GF-D8 (cell line): Measurements from ENCODE around the gene DISP1.
A peak's percentile ranks its signal among the peaks of the same experiment; 100 is the strongest.

Experiments used
- DNase-seq: peaks from one replicate; lab custom pipeline; 2025; lab: John Stamatoyannopoulos, UW

Gene DISP1, protein sequence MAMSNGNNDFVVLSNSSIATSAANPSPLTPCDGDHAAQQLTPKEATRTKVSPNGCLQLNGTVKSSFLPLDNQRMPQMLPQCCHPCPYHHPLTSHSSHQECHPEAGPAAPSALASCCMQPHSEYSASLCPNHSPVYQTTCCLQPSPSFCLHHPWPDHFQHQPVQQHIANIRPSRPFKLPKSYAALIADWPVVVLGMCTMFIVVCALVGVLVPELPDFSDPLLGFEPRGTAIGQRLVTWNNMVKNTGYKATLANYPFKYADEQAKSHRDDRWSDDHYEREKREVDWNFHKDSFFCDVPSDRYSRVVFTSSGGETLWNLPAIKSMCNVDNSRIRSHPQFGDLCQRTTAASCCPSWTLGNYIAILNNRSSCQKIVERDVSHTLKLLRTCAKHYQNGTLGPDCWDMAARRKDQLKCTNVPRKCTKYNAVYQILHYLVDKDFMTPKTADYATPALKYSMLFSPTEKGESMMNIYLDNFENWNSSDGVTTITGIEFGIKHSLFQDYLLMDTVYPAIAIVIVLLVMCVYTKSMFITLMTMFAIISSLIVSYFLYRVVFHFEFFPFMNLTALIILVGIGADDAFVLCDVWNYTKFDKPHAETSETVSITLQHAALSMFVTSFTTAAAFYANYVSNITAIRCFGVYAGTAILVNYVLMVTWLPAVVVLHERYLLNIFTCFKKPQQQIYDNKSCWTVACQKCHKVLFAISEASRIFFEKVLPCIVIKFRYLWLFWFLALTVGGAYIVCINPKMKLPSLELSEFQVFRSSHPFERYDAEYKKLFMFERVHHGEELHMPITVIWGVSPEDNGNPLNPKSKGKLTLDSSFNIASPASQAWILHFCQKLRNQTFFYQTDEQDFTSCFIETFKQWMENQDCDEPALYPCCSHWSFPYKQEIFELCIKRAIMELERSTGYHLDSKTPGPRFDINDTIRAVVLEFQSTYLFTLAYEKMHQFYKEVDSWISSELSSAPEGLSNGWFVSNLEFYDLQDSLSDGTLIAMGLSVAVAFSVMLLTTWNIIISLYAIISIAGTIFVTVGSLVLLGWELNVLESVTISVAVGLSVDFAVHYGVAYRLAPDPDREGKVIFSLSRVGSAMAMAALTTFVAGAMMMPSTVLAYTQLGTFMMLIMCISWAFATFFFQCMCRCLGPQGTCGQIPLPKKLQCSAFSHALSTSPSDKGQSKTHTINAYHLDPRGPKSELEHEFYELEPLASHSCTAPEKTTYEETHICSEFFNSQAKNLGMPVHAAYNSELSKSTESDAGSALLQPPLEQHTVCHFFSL (N-terminal part only)

DNA sequence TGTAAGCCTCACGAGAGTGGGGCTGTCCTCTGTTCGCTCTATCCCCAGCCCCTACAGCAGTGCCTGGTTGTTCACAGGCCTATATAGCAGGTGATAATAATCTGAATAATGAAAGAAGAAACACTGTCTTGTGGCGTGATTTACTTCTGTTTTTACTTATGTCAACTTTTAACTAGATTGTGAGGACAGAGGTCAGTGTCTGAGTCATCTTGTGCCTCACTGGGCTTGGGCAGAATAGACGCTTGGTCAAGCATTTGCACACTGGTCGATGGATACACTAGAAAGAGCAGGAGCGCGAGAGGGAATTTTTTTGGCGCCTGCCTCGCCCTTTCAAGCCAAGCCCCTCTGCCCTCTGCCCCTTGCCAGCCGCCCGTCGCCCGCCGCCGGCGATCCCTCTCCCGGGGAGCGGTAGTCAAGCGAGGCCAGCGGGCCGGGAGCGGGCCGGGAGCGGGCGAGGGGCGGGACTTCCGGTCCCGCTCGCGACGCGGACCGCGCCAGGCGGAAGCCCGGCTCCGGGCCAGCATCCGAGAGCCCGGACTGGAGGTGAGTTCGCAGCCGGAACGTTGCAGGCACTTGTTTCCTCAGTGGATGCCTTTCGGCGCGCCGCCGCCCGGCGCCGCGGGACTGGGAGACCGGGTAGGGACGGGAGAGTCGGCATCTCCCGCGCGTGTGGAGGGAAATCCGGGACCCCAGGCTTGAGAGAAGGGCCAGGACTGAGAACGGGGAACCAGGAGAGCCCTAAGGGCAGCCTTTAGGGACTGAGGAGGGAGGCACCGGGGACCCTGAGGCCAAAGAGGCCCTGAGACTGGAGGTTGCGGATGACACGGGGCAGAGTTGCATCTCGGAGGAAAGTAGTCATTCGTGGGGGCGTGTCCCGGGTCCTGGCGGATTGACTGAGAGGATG, at the start of gene DISP1:
DISP1 (plus strand) TSS at position 504 of the 904 bp plus-strand sequence. CDS start 127,785 bp downstream, outside the sequence.
- DNase-seq: no peak

DNA sequence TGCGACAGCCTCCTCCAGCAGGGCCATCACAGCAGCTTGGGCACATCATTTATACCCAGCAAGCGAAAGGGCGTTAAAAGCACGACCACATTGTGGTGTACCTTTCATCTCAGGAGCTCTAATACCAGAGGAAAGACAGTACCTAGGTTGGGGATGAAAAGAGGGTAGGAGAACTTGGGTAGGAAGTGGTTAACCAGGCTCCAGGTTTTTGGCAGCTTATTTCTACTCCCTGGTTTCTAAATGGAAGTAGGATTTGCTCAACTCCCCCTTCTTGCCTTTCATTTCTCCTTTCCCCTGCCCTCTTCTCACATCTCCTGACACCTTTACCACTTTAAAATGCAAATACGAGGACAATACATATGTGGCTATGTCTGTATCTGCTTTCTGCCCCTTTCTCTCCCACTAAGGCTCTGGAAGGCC, 47.7 kb upstream of the DISP1 start:
- no peak for DNase-seq

DNA sequence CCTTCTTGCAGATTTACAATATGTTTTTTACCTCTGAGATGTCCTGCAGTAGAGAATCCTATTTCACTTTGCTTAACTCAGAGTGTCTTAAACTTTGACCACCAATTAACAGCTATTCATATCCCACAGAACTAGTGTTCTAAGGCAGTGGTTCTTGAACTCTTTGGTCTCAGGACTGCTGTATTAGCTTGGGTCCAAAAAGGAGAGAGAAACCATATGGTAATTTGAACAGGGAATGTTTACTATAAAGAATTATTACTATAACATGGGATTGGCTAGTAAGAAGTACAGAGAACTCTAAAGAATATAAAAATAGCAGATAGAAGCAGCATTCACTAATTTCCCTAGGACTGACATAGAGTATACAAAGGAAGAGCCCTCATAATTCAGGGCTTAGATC, 46.2 kb upstream of the DISP1 start:
- DNase-seq: no peak

DNA sequence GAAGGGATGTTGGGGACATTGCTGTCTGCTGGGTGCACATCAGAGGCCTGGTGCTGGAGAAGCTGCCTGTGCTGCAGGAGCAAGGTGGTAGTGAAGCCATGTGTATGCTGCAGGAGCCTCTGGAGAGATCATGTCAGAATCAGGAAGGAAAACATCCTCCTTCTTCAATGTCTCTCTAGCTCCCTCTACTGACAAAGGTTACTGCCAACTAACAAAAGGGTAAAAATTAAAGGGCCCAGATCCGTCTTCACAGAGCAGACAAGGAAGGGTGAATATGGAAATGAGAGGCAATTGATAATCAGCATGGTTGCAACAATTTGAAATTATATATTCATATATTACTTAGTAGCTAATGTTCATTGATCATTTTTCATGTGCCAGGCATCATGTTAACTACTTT, 45.7 kb upstream of the DISP1 start:
- DNase-seq: no peak

DNA sequence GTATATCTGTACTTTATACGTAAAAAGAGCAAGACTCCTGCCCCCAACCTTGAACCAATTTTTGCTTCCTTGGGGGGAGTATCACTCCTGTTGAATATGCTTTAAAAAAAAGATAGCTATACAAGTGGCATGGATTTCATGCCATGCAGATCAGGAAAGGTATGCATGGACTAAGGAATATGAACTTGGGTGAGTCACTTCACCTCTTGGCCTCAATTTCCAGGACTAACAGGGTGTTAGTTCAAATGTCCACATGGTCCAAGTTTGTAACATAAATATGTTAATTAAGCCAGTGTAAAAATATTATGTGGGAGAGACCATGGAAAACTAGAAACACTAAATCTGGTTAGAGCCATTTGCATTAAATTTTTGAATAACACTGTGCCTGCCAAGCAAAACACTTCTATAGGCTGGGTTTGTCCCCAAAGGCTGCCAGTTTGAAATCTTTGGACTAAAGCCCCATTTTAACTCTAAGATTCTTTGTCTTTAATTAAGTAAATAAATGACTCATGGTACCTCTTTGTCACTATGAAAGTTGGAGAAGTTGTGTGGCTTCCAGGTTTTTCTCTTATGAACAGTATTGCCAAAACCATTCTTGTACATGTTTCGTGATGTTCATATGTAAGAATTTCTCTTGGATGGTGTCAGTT, 44.7 kb upstream of the DISP1 start:
- no peak for DNase-seq

DNA sequence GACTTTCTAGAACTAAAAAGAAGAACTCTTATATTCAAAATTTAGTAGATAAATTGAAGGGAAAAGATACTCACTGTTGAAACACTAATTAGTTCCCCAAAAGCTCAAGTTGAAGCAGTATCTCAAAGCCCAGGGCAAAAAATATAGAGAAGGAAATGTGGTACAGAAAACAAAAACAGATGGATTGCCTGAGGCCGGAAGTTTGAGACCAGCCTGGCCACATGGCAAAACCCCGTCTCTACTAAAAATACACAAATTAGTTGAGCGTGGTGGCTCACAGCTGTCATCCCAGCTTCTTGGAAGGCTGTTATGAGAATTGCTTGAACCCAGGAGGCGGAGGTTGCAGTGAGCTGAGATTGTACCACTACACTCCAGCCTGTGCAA, 41.9 kb upstream of the DISP1 start:
- DNase-seq: peak; percentile 82

DNA sequence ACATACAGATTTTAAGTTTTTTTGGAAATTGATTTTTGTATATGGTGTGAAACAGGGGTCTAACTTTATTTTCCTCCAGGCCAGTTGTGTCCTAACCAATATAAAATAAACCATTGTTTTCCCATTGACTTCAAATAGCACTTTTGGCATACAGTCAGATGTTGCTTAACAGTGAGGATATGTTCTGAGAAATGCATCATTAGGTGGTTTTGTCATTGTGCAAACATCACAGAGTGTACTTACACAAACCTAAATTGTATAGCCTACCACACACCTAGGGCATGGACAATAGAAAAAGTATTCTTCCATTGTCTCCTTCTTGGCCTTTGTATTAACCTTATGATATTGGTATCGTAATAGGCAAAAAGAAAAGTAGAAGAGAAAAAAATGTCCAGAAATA, 37.4 kb upstream of the DISP1 start:
- no peak for DNase-seq

DNA sequence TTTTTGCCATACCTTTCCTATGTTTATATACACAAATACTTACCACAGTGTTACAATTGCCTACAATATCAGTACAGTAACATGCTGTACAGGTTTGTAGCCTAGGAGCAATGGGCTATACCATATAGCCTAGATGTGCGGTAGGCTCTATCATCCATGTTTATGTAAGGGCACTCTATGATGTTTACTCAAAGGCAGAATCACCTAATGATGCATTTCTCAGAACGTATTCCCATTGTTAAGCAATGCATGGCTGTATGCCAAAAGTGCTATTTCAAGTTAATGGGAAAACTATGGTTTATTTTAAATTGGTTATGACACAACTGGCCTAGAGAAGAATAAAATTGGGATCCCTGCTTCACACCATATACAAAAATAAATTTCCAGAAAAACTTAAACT, 36.9 kb upstream of the DISP1 start:
- no peak for DNase-seq

DNA sequence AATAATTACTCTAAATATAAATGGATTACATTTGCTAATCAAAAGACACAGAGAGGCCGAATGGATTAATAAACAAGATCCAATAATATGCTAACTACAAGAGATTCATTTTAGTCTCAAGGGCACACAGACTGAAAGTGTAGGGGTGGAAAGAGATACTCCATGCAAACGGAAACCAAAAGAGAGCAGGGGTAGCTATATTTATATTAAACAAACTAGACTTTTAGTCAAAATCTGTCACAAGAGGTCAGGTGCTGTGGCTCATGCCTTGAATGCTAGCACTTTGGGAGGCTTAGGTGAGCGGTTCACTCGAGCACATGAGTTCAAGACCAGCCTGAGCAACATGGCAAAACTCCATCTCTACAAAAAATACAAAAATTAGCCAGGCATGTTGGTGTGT, 33.6 kb upstream of the DISP1 start:
- DNase-seq: no peak

DNA sequence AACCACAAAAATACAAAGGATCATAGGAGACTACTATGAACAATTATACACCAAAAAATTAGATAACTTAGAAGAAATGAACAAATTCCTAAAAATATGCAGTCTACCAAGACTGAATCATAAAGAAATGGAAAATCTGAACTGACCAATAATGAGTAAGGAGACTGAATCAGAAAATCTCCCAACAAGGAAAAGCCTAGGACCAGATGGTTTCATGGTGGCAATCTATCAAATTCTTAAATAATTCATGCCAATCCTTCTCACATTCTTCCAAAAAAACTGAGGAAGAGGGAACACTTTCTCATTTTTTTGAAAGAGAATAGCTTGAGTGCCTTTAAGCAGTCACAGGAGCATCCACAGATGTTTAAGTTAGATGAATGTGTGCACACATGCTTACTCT, 31.8 kb upstream of the DISP1 start:
- DNase-seq: no peak

DNA sequence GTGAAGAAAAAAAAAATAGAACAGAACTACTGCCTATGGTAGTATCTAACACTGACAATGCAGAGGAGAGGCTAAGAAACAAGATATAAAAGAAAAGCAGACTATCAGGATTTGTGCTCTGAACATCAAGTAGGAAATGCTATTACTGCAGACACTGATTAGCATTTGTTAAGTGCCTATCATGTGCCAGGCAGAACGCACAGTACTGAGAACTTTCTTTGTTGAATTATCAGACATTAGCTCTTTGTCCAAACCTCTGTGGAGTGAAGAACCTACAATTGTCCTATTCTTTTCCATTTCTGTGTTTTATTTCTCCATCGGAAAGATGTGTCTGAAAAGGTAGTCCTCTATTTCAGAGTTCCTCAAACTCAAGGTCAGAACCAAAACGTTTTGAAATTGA, 30.5 kb upstream of the DISP1 start:
- DNase-seq: no peak

DNA sequence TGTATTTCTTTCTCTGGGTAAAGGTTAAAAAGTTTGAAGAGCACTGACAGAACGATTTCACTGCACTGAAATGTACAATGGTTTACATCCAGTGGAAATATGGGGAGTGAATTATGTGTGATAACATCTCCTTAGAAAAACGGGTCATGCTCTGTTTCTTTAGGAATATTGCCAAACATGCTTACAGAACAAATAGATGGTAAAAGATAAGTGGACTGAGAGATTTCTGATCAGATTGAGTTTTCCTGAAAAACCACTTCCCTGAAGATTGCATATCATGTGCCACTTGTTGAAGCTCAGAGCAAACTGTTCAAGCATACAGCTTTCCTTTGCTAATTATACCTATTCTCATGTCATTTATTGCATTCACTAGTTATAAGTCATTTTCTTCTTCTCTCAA, 29.9 kb upstream of the DISP1 start:
- no peak for DNase-seq

DNA sequence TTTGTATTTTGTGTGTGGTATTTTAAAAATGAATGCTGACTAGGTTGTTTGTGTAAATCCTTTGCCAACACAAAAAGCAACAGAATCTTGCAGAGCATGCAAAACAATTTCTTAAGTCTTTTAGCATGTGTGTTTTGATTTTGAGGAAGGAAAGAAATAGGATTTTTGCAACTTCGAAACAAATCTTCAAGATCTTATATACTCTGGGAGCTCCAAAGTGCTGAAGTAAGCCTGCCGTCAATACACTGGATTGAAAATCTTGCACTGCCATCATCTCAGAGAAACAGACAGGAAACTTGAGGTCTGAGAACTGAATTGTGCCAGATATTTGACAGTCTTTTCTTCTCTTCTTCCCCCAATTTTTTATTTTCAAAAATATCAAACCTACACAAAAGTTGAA, 29.3 kb upstream of the DISP1 start:
- DNase-seq: no peak

DNA sequence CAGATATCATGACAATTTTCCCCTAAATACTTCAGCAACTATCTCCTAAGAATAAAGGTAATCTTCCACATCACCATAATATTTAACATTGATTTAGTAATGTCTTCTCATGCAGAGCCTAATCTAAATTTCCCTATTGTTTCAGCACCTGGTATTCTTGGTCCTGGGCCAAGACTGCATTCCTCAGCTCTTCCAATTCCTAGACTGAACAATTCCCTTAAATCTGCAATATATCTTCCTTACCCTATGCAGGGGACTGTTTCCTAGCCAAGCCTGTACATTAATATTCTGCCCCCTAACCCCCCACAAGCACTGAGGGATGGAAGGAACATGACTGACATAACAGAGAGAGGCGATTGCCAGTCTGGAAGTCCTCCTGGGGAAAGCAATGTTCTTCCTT, 28.7 kb upstream of the DISP1 start:
- no peak for DNase-seq

DNA sequence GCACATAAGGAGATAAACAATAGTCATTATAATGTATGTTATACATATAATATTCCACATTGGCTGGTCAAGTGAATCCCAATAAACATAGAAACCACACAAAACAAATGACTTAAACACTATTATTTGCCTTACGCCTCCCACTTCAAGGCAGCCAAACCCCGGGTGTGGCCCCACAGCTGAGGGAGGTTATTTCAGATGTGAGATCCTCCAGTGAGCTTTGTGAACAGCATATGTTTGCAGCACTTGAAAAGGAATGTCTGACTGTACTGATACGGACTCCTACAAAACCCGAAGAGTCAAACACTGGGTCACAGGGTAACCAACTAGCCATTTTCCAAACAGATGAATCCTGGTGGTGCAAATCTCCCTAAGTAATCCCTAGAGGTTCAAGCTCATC, 27.1 kb upstream of the DISP1 start:
- no peak for DNase-seq

DNA sequence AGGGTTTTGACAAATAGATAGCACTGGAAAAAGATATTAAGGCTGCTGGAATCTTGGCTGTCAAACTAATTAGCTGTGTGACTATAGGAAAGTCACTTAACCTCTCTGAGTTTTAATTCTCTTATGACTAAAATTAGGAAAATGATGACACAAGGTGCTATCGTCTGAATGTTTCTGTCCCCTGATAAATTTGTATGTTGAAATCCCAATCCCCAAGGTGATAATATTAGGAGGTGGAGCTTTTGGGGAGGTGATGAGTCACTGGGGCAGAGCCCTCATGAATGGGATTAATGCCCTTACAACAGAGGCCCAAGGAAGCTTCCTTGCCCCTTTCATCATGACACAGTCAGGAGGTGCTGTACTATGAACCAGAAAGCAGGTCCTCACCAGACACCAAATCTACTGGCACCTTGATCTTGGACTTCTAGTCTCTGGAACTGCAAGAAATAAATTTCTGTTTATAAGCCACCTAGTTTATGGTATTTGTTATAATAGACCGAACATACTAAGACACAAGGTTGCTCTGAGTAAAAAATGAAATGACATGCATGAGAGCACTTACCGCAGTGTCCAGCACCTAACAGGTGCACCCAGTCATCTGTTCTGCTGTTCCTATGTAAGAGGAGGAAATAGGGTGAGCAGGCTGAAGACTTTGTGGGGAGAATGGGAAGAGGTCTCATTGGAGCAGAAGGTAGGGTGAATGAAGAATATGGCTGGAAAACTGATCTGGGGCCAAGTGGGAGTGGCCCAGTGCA, 26.3 kb upstream of the DISP1 start:
- DNase-seq: no peak

DNA sequence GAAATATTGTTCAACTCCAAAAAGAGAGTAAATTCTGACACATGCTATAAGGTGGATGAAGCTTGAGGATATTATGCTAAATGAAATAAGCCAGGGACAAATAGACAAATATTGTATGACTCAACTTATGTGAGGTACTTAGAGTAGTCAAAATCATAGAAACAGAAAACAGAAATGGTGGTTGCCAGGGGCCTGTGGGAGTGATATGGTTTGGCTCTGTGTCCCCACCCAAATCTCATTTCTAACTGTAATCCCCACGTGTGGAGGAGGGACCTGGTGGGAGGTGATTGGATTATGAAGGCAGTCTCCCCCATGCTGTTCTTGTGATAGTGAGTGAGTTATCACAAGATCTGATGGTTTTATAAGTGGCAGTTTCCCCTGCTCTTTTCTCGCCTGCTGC, 24.7 kb upstream of the DISP1 start:
- no peak for DNase-seq

DNA sequence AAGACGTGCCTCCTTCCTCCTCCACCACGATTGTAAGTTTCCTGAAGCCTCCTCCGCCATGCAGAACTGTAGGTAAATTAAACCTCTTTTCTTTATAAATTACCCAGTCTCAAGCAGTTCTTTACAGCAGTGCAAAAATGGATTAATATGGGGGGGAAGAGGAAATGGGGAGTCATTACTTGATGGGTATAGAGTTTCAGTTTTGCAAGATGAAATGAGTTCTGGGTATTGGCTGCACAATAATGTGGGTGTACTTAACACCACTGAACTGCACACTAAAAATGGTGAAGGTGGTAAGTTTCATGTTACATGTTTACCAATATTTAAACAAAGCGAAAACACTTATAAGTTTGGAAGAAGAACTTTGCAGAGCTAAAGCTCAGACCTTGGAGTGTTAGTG, 24.3 kb upstream of the DISP1 start:
- no peak for DNase-seq

DNA sequence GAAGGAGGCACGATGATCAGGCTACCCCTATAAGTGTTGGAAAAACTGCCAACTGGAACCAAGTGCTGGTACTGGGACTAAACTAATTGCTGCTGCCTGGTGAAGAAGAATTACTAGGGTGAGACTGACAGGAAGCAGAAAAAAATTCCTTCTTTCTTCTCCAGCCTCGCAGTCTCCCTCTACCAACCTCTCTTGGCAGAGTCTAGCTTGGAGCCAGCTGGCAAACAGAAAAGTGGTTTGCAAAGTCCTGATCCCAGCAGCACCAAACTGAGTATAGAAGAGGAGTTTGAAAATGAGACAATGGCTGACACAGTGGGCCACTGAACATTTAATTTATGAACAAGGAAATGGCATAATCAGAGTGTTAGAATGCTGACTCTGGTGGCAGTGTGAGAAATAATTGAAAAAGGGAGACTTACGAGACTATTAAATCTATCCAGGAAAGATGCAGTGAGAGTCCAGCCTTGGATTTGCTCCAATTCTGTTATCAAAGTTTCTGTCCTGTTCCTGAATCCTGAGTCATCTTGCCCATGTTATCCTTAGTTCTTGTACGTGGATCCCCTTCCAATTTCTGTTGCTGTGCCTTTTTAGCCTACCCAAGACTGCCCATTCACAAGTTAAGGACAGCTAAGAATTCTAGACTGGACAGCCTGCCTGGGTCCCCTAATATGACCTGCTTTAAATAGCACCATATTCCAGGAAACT, 23.7 kb upstream of the DISP1 start:
- no peak for DNase-seq

DNA sequence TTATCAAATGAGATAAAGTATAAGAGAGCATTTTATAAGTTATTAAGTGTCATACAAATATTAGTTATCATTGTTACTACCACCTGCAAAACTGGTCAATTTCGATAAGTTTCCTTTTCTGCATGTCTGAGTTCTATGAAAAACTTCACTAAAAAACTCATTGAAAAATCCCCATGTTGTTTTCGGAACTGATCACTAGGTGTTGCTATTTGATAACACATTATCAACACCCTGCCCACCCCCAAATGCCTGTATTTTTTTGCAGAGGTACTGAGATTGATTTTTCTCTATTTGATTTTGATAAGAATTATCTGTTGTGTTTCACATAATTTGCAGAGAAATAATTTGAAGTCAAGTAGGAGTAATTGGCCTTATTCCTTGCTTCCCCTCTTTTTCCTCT, 22.1 kb upstream of the DISP1 start:
- no peak for DNase-seq
